HCT116 (cell line): ENCODE measurements around the gene OXER1. TPM values are rescaled to one million over a fixed set of nuclear protein-coding genes. Genes with fewer than 3 reads are reported as not detected.

ENCODE experiments used
- ATAC-seq: fragments of 200-7000 bp; cut with Tn5 transposase; 2 replicates; pipeline ENCODE4 v1.9.1; 2020; ENCODE audit warnings: mild to moderate bottlenecking, moderate library complexity
- BruUV-seq: library from RNA; stranded (reverse); fragments of 400-500 nt; replicated peaks from 2 replicates; lab custom pipeline; 2021; lab: Mats Ljungman, UMichigan
- CTCF ChIA-PET: fragments of 300-600 bp; sonication (Branson Sonifier 250); formaldehyde crosslinking; loops from one replicate; lab custom pipeline; 2021; ENCODE audit warnings: antibody characterized with exemption; lab: Charles Lee
- POLR2A ChIA-PET: fragments of 300-600, 350-600 bp; sonication (Branson Sonifier 250); formaldehyde crosslinking; loops from one replicate; lab custom pipeline; 2021; ENCODE audit warnings: antibody characterized with exemption; lab: Charles Lee
- RAD21 ChIA-PET, 2 experiments: fragments of 300-600 bp; sonication (Branson Sonifier 250); formaldehyde crosslinking; loops; one replicate each; lab custom pipeline; 2023; ENCODE audit warnings: low total read pairs in 2 of 2; ENCODE audit not compliant: uncharacterized antibody in 2 of 2, unreplicated experiment in 2 of 2, low non-redundant PET in 1 of 2; lab: Charles Lee
- DNase-seq: peaks from one replicate; pipeline ENCODE4 v3.0.0-alpha.2; 2010; ENCODE audit warnings: low read depth, low spot score
- H2AFZ ChIP-seq: fragments of 200-600 bp; shearing (Covaris generic), sonication (generic); 2 replicates; pipeline ENCODE4 v1.6.1; 2017; ENCODE audit warnings: low read depth, mixed run types, mixed read lengths, antibody characterized with exemption, low read length; ENCODE audit not compliant: poor library complexity, severe bottlenecking
- H3K27ac ChIP-seq: 2 replicates; pipeline ENCODE4 v1.5.1; 2012; ENCODE audit warnings: low read depth, low read length
- H3K27me3 ChIP-seq: fragments of 200-600 bp; sonication (generic); 2 replicates; pipeline ENCODE4 v1.6.1; 2016; ENCODE audit warnings: mixed run types, low read length, mixed read lengths; ENCODE audit not compliant: insufficient read depth
- H3K36me3 ChIP-seq, 2 experiments: fragments of 200-500 bp in 1 of 2; fragments of 200-600 bp in 1 of 2; sonication (Bioruptor generic) in 1 of 2; sonication (generic) in 1 of 2; 2 replicates each; pipeline versions ENCODE4 v1.5.1 to v1.6.1; 2014 to 2016; ENCODE audit warnings: low read length in 2 of 2, inconsistent platforms in 1 of 2, mixed read lengths in 1 of 2, mixed run types in 1 of 2; ENCODE audit not compliant: insufficient read depth in 2 of 2, control insufficient read depth in 1 of 2
- H3K4me1 ChIP-seq, 2 experiments: fragments of 200-600 bp in 1 of 2; sonication (generic) in 1 of 2; 2 replicates each; pipeline versions ENCODE4 v1.5.1 to v1.6.1; 2012 to 2017; ENCODE audit warnings: low read length in 2 of 2, inconsistent platforms in 1 of 2, mild to moderate bottlenecking in 1 of 2, mixed read lengths in 1 of 2, mixed run types in 1 of 2, moderate library complexity in 1 of 2; ENCODE audit not compliant: insufficient read depth in 2 of 2, control insufficient read depth in 1 of 2
- H3K4me2 ChIP-seq: fragments of 200-600 bp; sonication (generic); 2 replicates; pipeline ENCODE4 v1.6.1; 2017; ENCODE audit warnings: mixed run types, low read length, mixed read lengths
- H3K4me3 ChIP-seq, 2 experiments: fragments of 200-600 bp in 1 of 2; sonication (generic) in 1 of 2; replicated peaks in 1 of 2; 2 replicates each; pipeline ENCODE4 v1.5.1; 2011 to 2016; ENCODE audit warnings: low read length in 2 of 2, control low read depth in 1 of 2, low read depth in 1 of 2, mild to moderate bottlenecking in 1 of 2, mixed read lengths in 1 of 2, mixed run types in 1 of 2
- H3K79me2 ChIP-seq: fragments of 200-600 bp; sonication (generic); 2 replicates; pipeline ENCODE4 v1.6.1; 2017; ENCODE audit warnings: mild to moderate bottlenecking, mixed run types, low read length, moderate library complexity, mixed read lengths; ENCODE audit not compliant: insufficient read depth
- H3K9ac ChIP-seq: fragments of 200-600 bp; sonication (generic); 2 replicates; pipeline ENCODE4 v1.6.1; 2016; ENCODE audit warnings: low read length, mixed read lengths
- H3K9me2 ChIP-seq: fragments of 200-600 bp; sonication (generic), shearing (Covaris generic); 2 replicates; pipeline ENCODE4 v1.6.1; 2017; ENCODE audit warnings: mixed run types, mild to moderate bottlenecking, moderate library complexity; ENCODE audit not compliant: insufficient read depth
- H3K9me3 ChIP-seq, 2 experiments: fragments of 200-500 bp in 1 of 2; fragments of 200-600 bp in 1 of 2; sonication (Bioruptor generic) in 1 of 2; sonication (generic) in 1 of 2; 2 replicates each; pipeline ENCODE4 v1.6.1; 2014 to 2017; ENCODE audit warnings: low read length in 2 of 2, mixed read lengths in 2 of 2, inconsistent platforms in 1 of 2, low read depth in 1 of 2, mild to moderate bottlenecking in 1 of 2, mixed run types in 1 of 2, moderate library complexity in 1 of 2; ENCODE audit not compliant: control insufficient read depth in 1 of 2, insufficient read depth in 1 of 2
- H4K20me1 ChIP-seq: fragments of 200-600 bp; sonication (generic), shearing (Covaris generic); 2 replicates; pipeline ENCODE4 v1.6.1; 2017; ENCODE audit warnings: mixed run types, mild to moderate bottlenecking, moderate library complexity; ENCODE audit not compliant: insufficient read depth
- CBX3 ChIP-seq: IDR thresholded peaks from 2 replicates; pipeline ENCODE4 v1.6.1; 2012; ENCODE audit warnings: low read depth
- EZH2 ChIP-seq: fragments of 200-600 bp; sonication (generic); IDR thresholded peaks from 2 replicates; pipeline ENCODE4 v1.6.1; 2017; ENCODE audit warnings: antibody characterized with exemption, mixed run types
- EZH2phosphoT487 ChIP-seq: fragments of 200-600 bp; IDR thresholded peaks from 2 replicates; pipeline ENCODE4 v1.6.1; 2018; ENCODE audit warnings: antibody characterized with exemption, borderline replicate concordance
- SIN3A ChIP-seq: IDR thresholded peaks from 2 replicates; pipeline ENCODE4 v1.6.1; 2012; ENCODE audit warnings: low read depth
- ZFX ChIP-seq: fragments of 450-650 bp; IDR thresholded peaks from 2 replicates; pipeline ENCODE4 v1.6.1; 2017
- intact Hi-C: fragments of 100-400 bp; cut with micrococcal nuclease; formaldehyde crosslinking; loops from 2 replicates; pipeline ENCODE4 v1.10.0; 2022
- total RNA-seq: library from RNA; stranded (reverse); gene quantifications from one replicate; pipeline ENCODE4 v1.2.1, GENCODE V29; 2021; ENCODE audit not compliant: unreplicated experiment
- TF ChIP-seq, protein P1 (sequence below): IDR thresholded peaks from 2 replicates; pipeline ENCODE4 v1.6.1; 2011; ENCODE audit warnings: mild to moderate bottlenecking, low read length, moderate library complexity; ENCODE audit not compliant: insufficient replicate concordance; ENCODE audit errors: extremely low read depth

Gene OXER1
- total RNA-seq, 1 experiment from 2014 or later = not detected

DNA sequence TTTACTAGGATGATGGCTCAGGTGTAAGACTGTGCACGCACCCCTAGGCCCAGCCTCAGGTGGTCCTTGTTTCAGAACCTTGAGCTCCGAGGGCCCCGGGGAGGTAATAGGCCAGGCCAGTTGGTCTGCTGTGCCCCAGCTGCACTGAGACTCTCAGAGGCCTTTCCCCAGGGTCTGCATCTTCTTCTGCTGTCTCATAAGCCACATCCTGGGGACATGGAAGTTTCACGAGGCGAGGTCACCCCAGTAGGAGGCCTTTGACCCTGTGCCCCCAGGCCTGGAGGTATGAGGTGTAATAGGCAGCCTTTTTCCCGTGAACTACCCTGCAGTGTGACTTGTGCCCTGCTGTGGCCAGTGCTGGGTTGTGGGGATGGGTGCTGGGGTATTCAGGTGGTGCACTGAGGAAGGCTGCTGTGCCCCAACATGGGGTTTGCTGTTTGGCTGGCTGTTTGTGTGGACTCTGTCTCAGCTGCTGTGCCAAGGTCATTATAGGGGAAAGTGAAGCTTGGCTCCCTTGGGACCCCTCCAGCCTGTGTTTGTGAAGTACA, 6.9 kb downstream of the OXER1 start:
- no peak for ATAC-seq
- no peaks in the 10 kb centered on the region for H4K20me1 ChIP-seq
- no peaks in the 10 kb centered on the region for H3K9me2 ChIP-seq
- no peak overlapping the region for H3K4me2 ChIP-seq
- RAD21 ChIA-PET = no interaction called here
- H3K4me1 ChIP-seq = peaks cover 0 to 6% of the 10 kb centered on the region in 2 experiments; a peak in 2 of 4 replicates
- no peaks in the 10 kb centered on the region for H3K9me3 ChIP-seq
- no peak for DNase-seq
- TF ChIP-seq EZH2phosphoT487 = no peak
- TF ChIP-seq, protein P1, sequence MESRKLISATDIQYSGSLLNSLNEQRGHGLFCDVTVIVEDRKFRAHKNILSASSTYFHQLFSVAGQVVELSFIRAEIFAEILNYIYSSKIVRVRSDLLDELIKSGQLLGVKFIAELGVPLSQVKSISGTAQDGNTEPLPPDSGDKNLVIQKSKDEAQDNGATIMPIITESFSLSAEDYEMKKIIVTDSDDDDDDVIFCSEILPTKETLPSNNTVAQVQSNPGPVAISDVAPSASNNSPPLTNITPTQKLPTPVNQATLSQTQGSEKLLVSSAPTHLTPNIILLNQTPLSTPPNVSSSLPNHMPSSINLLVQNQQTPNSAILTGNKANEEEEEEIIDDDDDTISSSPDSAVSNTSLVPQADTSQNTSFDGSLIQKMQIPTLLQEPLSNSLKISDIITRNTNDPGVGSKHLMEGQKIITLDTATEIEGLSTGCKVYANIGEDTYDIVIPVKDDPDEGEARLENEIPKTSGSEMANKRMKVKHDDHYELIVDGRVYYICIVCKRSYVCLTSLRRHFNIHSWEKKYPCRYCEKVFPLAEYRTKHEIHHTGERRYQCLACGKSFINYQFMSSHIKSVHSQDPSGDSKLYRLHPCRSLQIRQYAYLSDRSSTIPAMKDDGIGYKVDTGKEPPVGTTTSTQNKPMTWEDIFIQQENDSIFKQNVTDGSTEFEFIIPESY = no peak
- TF ChIP-seq SIN3A = no peak
- no peak for TF ChIP-seq EZH2
- H3K4me3 ChIP-seq = no peak overlapping the region
- no peak overlapping the region for H3K27ac ChIP-seq
- no peaks in the 10 kb centered on the region for H3K79me2 ChIP-seq
- no peak overlapping the region for H2AFZ ChIP-seq
- no peak overlapping the region for H3K9ac ChIP-seq
- intact Hi-C loops = no loop called here
- BruUV-seq = no TSS peak
- POLR2A ChIA-PET = no interaction called here
- CTCF ChIA-PET = no interaction called here
- H3K27me3 ChIP-seq = no peaks in the 10 kb centered on the region
- no peaks in the 10 kb centered on the region for H3K36me3 ChIP-seq

DNA sequence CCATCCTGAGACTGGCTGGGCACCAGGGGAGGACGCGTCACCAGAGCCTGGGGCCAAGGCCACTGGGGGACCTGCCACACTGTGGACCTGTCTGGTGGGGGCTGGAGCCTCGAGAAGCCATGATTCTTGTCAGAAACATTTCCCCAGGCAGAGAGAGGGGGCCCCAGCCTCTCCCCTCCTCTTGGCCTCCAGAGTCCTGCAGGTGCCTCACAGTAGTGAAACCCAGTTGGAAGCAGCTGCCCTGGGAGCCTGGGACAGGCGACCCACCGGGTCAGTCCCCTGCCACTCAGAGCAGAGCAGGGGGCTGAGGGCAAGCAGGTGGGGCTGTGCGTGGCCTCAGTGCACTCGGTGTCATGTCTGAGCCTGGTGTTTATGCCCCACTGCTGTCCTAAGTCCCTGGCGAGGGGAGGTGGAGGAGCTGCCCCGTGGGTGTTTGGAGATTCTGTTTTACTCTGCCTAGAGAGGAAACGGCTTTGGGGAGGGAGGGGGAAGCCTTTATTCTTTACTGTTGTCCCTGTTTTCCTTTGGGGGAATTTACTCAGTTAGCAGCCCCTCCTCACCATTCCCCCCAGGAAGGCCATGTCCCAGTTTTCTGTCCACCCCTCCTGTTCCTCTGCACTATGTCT, 7.7 kb downstream of the OXER1 start:
- no peak overlapping the region for H2AFZ ChIP-seq
- H3K9me3 ChIP-seq = no peaks in the 10 kb centered on the region
- H3K27me3 ChIP-seq = no peaks in the 10 kb centered on the region
- intact Hi-C loops = no loop called here
- H3K4me1 ChIP-seq = peaks cover 0 to under 1% of the 10 kb centered on the region in 2 experiments; a peak in 1 of 4 replicates
- no peak overlapping the region for H3K4me3 ChIP-seq
- CTCF ChIA-PET = no interaction called here
- H4K20me1 ChIP-seq = no peaks in the 10 kb centered on the region
- H3K27ac ChIP-seq = no peak overlapping the region
- POLR2A ChIA-PET = no interaction called here
- no peaks in the 10 kb centered on the region for H3K79me2 ChIP-seq
- no peak for DNase-seq
- H3K9ac ChIP-seq = no peak overlapping the region
- no peak overlapping the region for H3K4me2 ChIP-seq
- TF ChIP-seq ZFX = no peak
- TF ChIP-seq CBX3 = no peak
- BruUV-seq = no TSS peak
- no peaks in the 10 kb centered on the region for H3K36me3 ChIP-seq
- no peaks in the 10 kb centered on the region for H3K9me2 ChIP-seq
- RAD21 ChIA-PET = no interaction called here
- ATAC-seq = no peak
